C4-2B (cell line): Measurements from ENCODE around the gene DUS2.

Experiments
- H3K27ac ChIP-seq: fragments of 450-650 bp; 2 replicates; pipeline ENCODE4 v1.5.1; 2017
- CTCF ChIP-seq: fragments of 450-650 bp; conservative IDR thresholded peaks from 2 replicates; pipeline ENCODE4 v1.5.1; 2017; ENCODE audit warnings: mild to moderate bottlenecking
- ZFX ChIP-seq: fragments of 450-650 bp; IDR thresholded peaks from 2 replicates; pipeline ENCODE4 v1.6.1; 2017

The DUS2 gene

GRCh38 chr16:67982011-67982696, 40.9 kb upstream of the DUS2 start:
- TF ChIP-seq ZFX (no peak), CTCF (no peak)
- H3K27ac ChIP-seq, result no peak overlapping the region

DNA sequence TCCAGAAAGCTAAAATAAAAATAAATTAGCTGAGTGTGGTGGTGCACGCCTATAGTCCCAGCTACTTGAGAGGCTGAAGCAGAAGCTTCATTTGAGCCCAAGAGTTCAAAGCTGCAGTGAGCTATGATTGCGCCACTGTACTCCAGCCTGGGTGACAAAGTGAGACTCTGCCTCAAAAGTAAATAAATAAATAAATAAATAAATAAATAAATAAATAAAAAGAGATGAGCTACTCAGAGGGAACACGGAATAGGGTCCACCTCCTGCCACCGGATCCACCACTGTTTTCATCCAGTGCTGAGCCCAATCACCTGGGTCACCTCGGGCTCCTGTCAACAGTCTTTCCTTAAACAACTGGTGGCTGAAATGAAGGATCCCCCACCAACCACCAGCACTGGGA, 36.1 kb upstream of the DUS2 start:
- no peak for TF ChIP-seq ZFX
- no peak for TF ChIP-seq CTCF
- H3K27ac ChIP-seq, result no peak overlapping the region

- H3K27ac ChIP-seq, result no peak overlapping the region
- TF ChIP-seq CTCF (no peak), ZFX (no peak)
These were observed 35.5 kb upstream of the DUS2 start for GRCh38 chr16:67987460-67988160.

DNA sequence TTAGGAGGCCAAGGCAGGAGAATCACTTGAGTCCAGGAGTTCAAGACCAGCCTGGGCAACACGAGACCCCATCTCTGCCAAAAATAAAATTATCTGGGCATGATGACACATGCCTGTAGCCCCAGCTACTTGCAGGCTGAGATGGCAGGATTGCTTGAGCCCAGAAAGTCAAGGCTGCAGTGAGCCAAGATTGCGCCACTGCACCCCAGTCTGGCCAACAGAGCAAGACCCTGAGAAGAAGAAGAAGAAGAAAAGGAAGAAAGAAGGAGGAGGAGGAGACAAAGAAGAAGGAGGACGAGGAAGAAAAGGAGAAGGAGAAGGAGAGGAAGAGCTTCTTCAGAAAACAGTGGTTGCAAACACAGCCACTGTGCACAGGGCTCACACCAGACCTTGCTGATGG, 34.4 kb upstream of the DUS2 start:
- H3K27ac ChIP-seq, result no peak overlapping the region
- TF ChIP-seq CTCF (no peak), ZFX (no peak)

DNA sequence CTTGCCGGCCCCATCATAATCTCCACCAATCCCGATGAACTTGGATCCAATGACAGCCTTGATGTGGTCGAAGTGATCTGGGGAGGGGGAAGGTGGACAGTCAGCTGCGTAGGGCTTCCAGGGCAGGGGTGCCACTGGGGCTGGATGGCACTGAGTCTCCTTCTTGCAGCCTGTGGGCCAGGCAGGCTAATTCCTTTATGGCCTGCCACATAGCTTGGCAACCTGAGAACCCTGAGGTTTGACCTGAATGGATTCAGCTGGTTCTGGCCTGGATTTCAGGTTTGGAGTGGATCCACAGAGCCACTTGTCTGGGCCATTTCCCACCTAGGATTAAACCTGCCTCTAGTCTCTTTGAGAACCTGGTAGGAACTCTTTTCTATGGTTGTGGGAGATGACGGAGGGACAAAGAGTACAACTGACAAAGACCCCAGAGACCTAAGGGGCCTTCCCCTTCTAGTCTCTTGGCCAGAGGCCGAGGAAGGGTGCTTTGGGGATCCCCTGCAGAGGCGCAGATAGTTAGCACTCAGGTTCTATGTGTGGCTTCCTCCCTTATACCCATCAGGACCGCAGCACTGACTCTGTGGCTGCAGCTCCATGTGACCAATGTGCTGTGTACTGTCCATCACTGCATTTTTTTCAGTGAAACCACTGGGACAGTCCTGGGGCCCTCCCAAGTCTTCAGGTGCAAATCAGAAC, 33.6 kb upstream of the DUS2 start:
- H3K27ac ChIP-seq, result no peak overlapping the region
- TF ChIP-seq ZFX (no peak), CTCF (no peak)

DNA sequence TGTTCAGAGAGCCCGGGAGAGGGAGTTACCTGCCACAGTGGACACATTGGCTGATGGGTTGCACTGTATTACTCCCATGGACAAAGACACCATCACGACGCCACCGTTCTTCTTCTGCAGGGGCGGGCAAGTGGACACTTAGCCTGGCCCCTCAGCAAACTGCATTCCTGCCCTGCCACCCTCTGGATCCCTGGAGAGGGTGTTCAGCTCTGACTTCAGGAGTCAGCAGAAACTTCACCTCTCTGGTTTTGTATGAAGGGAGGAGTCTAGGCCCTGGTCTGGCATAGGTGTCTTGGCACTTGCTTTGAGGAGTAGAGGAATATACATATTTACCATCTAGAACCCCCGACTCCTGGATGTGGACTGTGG, 33.1 kb upstream of the DUS2 start:
- H3K27ac ChIP-seq, result no peak overlapping the region
- TF ChIP-seq CTCF (no peak), ZFX (no peak)

DNA sequence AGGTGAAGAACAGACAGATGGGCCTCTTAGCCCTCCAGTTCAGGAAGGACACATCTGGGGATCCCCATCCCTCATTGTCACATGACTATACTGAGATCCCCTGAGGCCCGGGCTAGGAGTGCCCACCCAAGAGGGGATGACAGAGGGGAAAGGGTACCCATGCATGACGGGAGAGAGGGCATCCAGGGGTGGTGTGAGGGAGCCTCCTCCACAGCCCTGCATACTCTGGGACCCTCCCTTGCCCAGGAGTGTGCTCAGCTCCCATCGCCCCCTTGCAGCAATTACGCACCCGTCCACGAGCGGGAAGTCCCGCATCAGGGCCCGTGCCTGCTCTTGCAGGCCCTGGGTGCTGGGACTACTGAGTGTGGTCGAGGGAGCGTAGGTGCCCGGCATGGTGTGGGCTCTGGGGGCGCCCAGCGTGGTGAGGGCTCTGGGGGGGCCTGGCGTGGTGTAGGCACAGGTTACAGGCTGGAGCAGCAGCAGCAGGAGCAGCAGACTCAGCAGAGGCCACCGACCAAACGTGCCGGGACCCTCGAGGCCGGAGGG, 30.4 kb upstream of the DUS2 start:
- H3K27ac ChIP-seq, result no peak overlapping the region
- TF ChIP-seq ZFX (no peak), CTCF (no peak)
